RKO (cell line): ENCODE measurements around the gene PHF21B.
"Not testable (repeated sequence)": the region's sequence is repeated elsewhere in the genome, so short reads cannot be mapped to it uniquely, and the experiment has no call there.

ENCODE experiments used
- DNase-seq: peaks from one replicate; pipeline ENCODE4 v3.0.0-alpha.2; 2016; ENCODE audit warnings: low spot score

PHF21B gene

GRCh38 chr22:44988671-44989070, 21.1 kb downstream of the PHF21B start:
- DNase-seq = no peak

GRCh38 chr22:44986926-44987325, 22.9 kb downstream of the PHF21B start:
- no peak for DNase-seq

GRCh38 chr22:44985906-44986527, 23.8 kb downstream of the PHF21B start:
- DNase-seq = no peak

- no peak for DNase-seq
Observed at GRCh38 chr22:44983878-44984482, 25.8 kb downstream of the PHF21B start.

- no peak for DNase-seq
Observed at GRCh38 chr22:44982445-44982844, 27.4 kb downstream of the PHF21B start.

- no peak for DNase-seq
Observed at GRCh38 chr22:44981857-44982256, 27.9 kb downstream of the PHF21B start.

GRCh38 chr22:44979154-44979553, 30.7 kb downstream of the PHF21B start:
- DNase-seq = no peak

- DNase-seq = peak; percentile 83
Observed at GRCh38 chr22:44975427-44976262, 34.2 kb downstream of the PHF21B start.

GRCh38 chr22:44974454-44974853, 35.4 kb downstream of the PHF21B start:
- no peak for DNase-seq

- no peak for DNase-seq
Observed at GRCh38 chr22:44973829-44974228, 36.0 kb downstream of the PHF21B start.

- no peak for DNase-seq
Observed at GRCh38 chr22:44972363-44973083, 37.3 kb downstream of the PHF21B start.

GRCh38 chr22:44971651-44972362, 38.0 kb downstream of the PHF21B start:
- DNase-seq = no peak

GRCh38 chr22:44970291-44970690, 39.5 kb downstream of the PHF21B start:
- no peak for DNase-seq

- DNase-seq = no peak
Observed at GRCh38 chr22:44969817-44970216, 40.0 kb downstream of the PHF21B start.

- DNase-seq = no peak
Observed at GRCh38 chr22:44968736-44969135, 41.1 kb downstream of the PHF21B start.

- DNase-seq = no peak
Observed at GRCh38 chr22:44965171-44965570, 44.6 kb downstream of the PHF21B start.

- DNase-seq = no peak
Observed at GRCh38 chr22:44964722-44965078, 45.1 kb downstream of the PHF21B start.

GRCh38 chr22:44963832-44964721, 45.7 kb downstream of the PHF21B start:
- no peak for DNase-seq

- DNase-seq = no peak
Observed at GRCh38 chr22:44962741-44963454, 46.9 kb downstream of the PHF21B start.

- DNase-seq = not testable (repeated sequence)
Observed at GRCh38 chr22:44961682-44962081, 48.1 kb downstream of the PHF21B start.
